ENCODE data around the gene FAM13A. TPM values are rescaled to one million over a fixed set of nuclear protein-coding genes. Genes with fewer than 3 reads are reported as not detected.
"Not testable (repeated sequence)": the region's sequence is repeated elsewhere in the genome, so short reads cannot be mapped to it uniquely, and the experiment has no call there.

FAM13A gene
- total RNA-seq, 2 experiments from 2014 or later: 9.6 to 10.2 TPM

DNA sequence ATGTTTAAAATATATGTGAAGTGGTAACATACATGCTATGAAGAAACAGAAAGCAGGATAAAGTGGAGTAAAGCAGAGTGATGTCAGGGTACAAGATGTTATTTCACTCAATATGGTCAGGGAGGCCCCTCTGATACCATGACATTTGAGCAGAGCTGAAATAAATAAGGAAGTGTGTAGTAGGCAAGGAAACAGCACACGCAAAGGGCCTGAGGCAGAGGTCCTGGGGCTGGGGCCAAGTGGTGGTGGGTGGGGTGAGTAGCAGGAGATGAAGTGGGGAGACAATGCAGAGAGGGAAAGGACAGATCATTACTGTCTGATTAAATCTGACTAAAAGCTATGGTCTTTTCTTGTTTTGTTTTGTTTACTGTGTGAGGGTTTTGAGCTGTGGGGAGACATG is 61.1 kb downstream of the FAM13A start:
- no peaks in the 10 kb centered on the region for H3K27me3 Mint-ChIP-seq
- no peak overlapping the region for H3K27ac ChIP-seq (ENCODE audit: low read depth in 1 of 2, low read length in 2 of 2)
- H3K27ac Mint-ChIP-seq: no peak overlapping the region
- intact Hi-C loops (cut with DNase I, micrococcal nuclease): no loop called here
- no peaks in the 10 kb centered on the region for H3K4me1 ChIP-seq (ENCODE audit: insufficient read depth, low read length)
- no peak for DNase-seq
- no peaks in the 10 kb centered on the region for H3K9me3 ChIP-seq (ENCODE audit: control insufficient read depth in 1 of 2, insufficient read depth in 1 of 2, low read length in 2 of 2)
- no peaks in the 10 kb centered on the region for H3K9me3 Mint-ChIP-seq
- no peak for ATAC-seq (ENCODE audit: poor library complexity)
- ChIA-PET POLR2A (no interaction called here), CTCF (no interaction called here)
- H3K27me3 ChIP-seq (ENCODE audit: control insufficient read depth in 1 of 2, insufficient read depth in 2 of 2, low read length in 2 of 2): no peaks in the 10 kb centered on the region
- TF ChIP-seq, protein P1, sequence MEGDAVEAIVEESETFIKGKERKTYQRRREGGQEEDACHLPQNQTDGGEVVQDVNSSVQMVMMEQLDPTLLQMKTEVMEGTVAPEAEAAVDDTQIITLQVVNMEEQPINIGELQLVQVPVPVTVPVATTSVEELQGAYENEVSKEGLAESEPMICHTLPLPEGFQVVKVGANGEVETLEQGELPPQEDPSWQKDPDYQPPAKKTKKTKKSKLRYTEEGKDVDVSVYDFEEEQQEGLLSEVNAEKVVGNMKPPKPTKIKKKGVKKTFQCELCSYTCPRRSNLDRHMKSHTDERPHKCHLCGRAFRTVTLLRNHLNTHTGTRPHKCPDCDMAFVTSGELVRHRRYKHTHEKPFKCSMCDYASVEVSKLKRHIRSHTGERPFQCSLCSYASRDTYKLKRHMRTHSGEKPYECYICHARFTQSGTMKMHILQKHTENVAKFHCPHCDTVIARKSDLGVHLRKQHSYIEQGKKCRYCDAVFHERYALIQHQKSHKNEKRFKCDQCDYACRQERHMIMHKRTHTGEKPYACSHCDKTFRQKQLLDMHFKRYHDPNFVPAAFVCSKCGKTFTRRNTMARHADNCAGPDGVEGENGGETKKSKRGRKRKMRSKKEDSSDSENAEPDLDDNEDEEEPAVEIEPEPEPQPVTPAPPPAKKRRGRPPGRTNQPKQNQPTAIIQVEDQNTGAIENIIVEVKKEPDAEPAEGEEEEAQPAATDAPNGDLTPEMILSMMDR (IDR thresholded peaks at IDR 0.05): no peak
- no peaks in the 10 kb centered on the region for H3K4me1 Mint-ChIP-seq (ENCODE audit: low read depth)
- no peaks in the 10 kb centered on the region for H3K36me3 Mint-ChIP-seq (ENCODE audit: low read depth)
- no peak overlapping the region for H3K4me3 Mint-ChIP-seq
- H3K4me3 ChIP-seq (ENCODE audit: low read length): no peak overlapping the region
- no peaks in the 10 kb centered on the region for H3K36me3 ChIP-seq (ENCODE audit: insufficient read depth, low read length)

DNA sequence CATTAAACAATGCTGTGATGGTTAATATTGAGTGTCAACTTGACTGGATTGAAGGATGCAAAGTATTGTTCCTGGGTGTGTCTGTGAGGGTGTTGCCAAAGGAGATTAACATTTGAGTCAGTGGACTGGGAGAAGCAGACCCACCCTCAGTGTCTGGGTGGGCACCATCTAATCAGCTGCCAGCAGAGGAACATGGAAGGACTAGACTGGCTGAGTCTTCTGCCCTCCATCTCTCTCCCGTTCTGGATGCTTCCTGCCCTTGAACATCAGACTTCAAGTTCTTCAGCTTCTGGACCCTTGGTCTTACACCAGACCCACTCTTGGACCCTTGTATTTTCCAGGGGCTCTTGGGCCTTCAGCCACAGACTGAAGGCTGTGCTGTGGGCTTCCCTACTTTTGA is 61.7 kb downstream of the FAM13A start:
- H3K36me3 Mint-ChIP-seq (ENCODE audit: low read depth); H3K27ac ChIP-seq (ENCODE audit: low read depth in 1 of 2, low read length in 2 of 2); POLR2A ChIA-PET; H3K4me1 Mint-ChIP-seq (ENCODE audit: low read depth); H3K4me3 Mint-ChIP-seq; intact Hi-C loops (cut with DNase I, micrococcal nuclease); ATAC-seq (ENCODE audit: poor library complexity); H3K27me3 Mint-ChIP-seq; H3K27ac Mint-ChIP-seq; H3K9me3 Mint-ChIP-seq; CTCF ChIA-PET; H3K4me1 ChIP-seq (ENCODE audit: insufficient read depth, low read length); H3K27me3 ChIP-seq (ENCODE audit: control insufficient read depth in 1 of 2, insufficient read depth in 2 of 2, low read length in 2 of 2); DNase-seq; H3K9me3 ChIP-seq (ENCODE audit: control insufficient read depth in 1 of 2, insufficient read depth in 1 of 2, low read length in 2 of 2); H3K4me3 ChIP-seq (ENCODE audit: low read length); H3K36me3 ChIP-seq (ENCODE audit: insufficient read depth, low read length): not testable (repeated sequence)

DNA sequence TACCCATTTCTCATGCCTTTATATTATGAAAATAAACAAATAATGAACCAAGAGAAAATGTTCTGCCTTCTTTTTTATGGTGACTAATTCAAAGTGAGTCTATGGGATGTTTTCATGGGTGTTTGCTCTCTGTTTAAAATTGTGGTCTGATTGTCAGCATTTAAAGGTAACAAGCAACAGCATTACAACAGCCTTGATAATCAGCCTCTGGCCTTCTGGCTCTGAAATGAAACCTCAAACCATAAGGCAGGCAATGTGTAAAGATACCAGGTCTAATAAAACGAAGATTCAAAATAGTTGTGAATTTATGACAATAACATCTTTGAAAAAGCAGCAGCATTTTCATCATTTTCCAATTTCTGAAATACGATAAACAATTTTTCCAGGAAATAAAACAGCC is 63.7 kb downstream of the FAM13A start:
- DNase-seq (no peak), ATAC-seq (ENCODE audit: poor library complexity) (no peak)
- Histone ChIP-seq H3K36me3 (ENCODE audit: insufficient read depth, low read length) (no peaks in the 10 kb centered on the region), H3K4me1 (ENCODE audit: insufficient read depth, low read length) (no peaks in the 10 kb centered on the region), H3K27ac (ENCODE audit: low read depth in 1 of 2, low read length in 2 of 2) (no peak overlapping the region), H3K27me3 (ENCODE audit: control insufficient read depth in 1 of 2, insufficient read depth in 2 of 2, low read length in 2 of 2) (no peaks in the 10 kb centered on the region), H3K9me3 (ENCODE audit: control insufficient read depth in 1 of 2, insufficient read depth in 1 of 2, low read length in 2 of 2) (no peaks in the 10 kb centered on the region), H3K4me3 (ENCODE audit: low read length) (no peak overlapping the region)
- Mint-ChIP-seq H3K36me3 (ENCODE audit: low read depth) (no peaks in the 10 kb centered on the region), H3K9me3 (no peaks in the 10 kb centered on the region), H3K27me3 (no peaks in the 10 kb centered on the region), H3K4me1 (ENCODE audit: low read depth) (no peaks in the 10 kb centered on the region), H3K4me3 (no peak overlapping the region), H3K27ac (no peak overlapping the region)
- intact Hi-C loops (cut with DNase I, micrococcal nuclease): no loop called here
- POLR2A ChIA-PET: no interaction called here
- CTCF ChIA-PET: no interaction called here
- TF ChIP-seq, protein P1 (IDR thresholded peaks at IDR 0.05): no peak

DNA sequence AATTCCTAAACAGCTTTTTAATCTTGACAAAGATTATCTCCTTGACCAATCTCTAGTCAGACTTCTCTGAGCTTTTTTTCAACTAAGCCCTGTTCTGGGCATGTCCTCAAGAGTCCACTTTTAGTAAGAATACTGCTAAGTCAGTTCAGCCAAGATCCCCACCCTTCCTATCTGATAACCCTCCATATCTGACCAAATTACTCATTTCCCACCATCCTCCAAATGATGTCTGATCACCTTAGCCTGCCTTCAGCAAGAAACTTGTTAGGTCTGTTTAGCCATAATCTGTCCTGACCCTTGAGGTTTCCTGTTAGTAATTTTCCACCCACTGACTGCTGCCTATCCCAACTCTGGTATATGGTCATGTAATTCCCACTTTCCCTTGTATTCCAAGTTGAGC is 65.2 kb downstream of the FAM13A start:
- no peak overlapping the region for H3K4me3 Mint-ChIP-seq
- H3K36me3 Mint-ChIP-seq (ENCODE audit: low read depth): no peaks in the 10 kb centered on the region
- CTCF ChIA-PET: no interaction called here

More for the DNA sequence above, 65.2 kb downstream of the FAM13A start:
- intact Hi-C loops (cut with DNase I, micrococcal nuclease): no loop called here
- H3K4me3 ChIP-seq (ENCODE audit: low read length): no peak overlapping the region
- Mint-ChIP-seq H3K27me3 (no peaks in the 10 kb centered on the region), H3K9me3 (no peaks in the 10 kb centered on the region), H3K4me1 (ENCODE audit: low read depth) (no peaks in the 10 kb centered on the region), H3K27ac (no peak overlapping the region)
- H3K36me3 ChIP-seq (ENCODE audit: insufficient read depth, low read length): no peaks in the 10 kb centered on the region
- peaks cover 0 to 5% of the 10 kb centered on the region in 2 experiments for H3K9me3 ChIP-seq (ENCODE audit: control insufficient read depth in 1 of 2, insufficient read depth in 1 of 2, low read length in 2 of 2)
- H3K27ac ChIP-seq (ENCODE audit: low read depth in 1 of 2, low read length in 2 of 2): no peak overlapping the region
- POLR2A ChIA-PET: no interaction called here
- H3K27me3 ChIP-seq (ENCODE audit: control insufficient read depth in 1 of 2, insufficient read depth in 2 of 2, low read length in 2 of 2): no peaks in the 10 kb centered on the region
- no peaks in the 10 kb centered on the region for H3K4me1 ChIP-seq (ENCODE audit: insufficient read depth, low read length)
- DNase-seq (no peak), ATAC-seq (ENCODE audit: poor library complexity) (no peak)
- TF ChIP-seq, protein P1 (IDR thresholded peaks at IDR 0.05): no peak
